Lower lobe of right lung (tissue), 2 donors: ENCODE measurements around the gene CA5B. TPM values are rescaled to one million over a fixed set of nuclear protein-coding genes. Genes with fewer than 3 reads are reported as not detected.
"Not testable (repeated sequence)": the region's sequence is repeated elsewhere in the genome, so short reads cannot be mapped to it uniquely, and the experiment has no call there.

Experiments used
- ATAC-seq, 2 donors: fragments of 200-7000 bp; cut with Tn5 transposase; one replicate each; pipeline ENCODE4 v1.9.1; 2020 to 2022; ENCODE audit warnings: mild to moderate bottlenecking in 2 of 2, moderate library complexity in 2 of 2
- DNase-seq: peaks from one replicate; pipeline ENCODE4 v3.0.0-alpha.2; 2020
- H3K27ac ChIP-seq: fragments of 200-600 bp; one replicate; pipeline ENCODE4 v1.8.0; 2022
- H3K27me3 ChIP-seq: fragments of 200-600 bp; one replicate; pipeline ENCODE4 v1.8.0; 2022; ENCODE audit warnings: low read depth
- H3K36me3 ChIP-seq: fragments of 200-600 bp; one replicate; pipeline ENCODE4 v1.8.0; 2022; ENCODE audit warnings: mild to moderate bottlenecking
- H3K4me1 ChIP-seq: fragments of 200-600 bp; one replicate; pipeline ENCODE4 v1.8.0; 2022
- H3K4me3 ChIP-seq: fragments of 200-600 bp; one replicate; pipeline ENCODE4 v1.8.0; 2022; ENCODE audit warnings: mild to moderate bottlenecking
- H3K9me3 ChIP-seq: fragments of 200-600 bp; one replicate; pipeline ENCODE4 v1.8.0; 2022
- intact Hi-C: fragments of 100-400 bp; cut with DNase I; formaldehyde crosslinking; loops from one replicate; pipeline ENCODE4 v1.11.0; 2022
- total RNA-seq: library from RNA; stranded (reverse); fragmentation: NEBNext Ultra II Directional; extraction: Animal tissue kit (Norgen Biotek cat#: 25700); gene quantifications from one replicate; pipeline ENCODE4 v1.2.1, GENCODE V29; 2021
- TF ChIP-seq, protein P1 (sequence below): fragments of 200-600 bp; IDR thresholded peaks from one replicate; pipeline ENCODE4 v1.8.0; 2022; ENCODE audit warnings: antibody characterized with exemption, mild to moderate bottlenecking
- donor health status: DM: no; HTN: yes; CAD: no; lungs with severe emphysema.

The CA5B gene
- total RNA-seq, 1 donor from 2014 or later = 12.6 TPM

DNA sequence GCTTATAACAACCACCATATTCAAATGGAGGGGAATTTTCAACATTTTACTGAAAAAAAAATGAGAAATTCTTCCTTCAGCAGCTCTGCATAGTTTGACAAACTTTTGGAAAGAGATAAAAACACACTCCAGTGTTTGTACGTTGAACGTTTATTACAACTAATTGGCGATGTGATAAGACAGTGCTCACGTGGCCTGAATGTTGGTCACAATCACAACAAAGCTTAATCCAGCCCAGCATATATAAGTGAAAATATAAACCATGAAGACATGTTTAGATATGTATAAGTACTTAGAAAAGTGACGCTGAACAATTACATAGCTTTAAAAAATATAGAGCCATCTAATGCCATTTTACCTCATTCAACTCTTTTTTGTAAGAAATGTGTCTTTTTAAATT lies 87.9 kb downstream of the CA5B start:
- intact Hi-C loops = no loop called here
- Histone ChIP-seq H3K27ac (no peak overlapping the region), H3K4me1 (no peaks in the 10 kb centered on the region), H3K36me3 (peaks cover 45% of the 10 kb centered on the region), H3K27me3 (no peaks in the 10 kb centered on the region), H3K9me3 (no peaks in the 10 kb centered on the region), H3K4me3 (no peak overlapping the region)
- DNase-seq (no peak), ATAC-seq (no peak)
- TF ChIP-seq, protein P1, sequence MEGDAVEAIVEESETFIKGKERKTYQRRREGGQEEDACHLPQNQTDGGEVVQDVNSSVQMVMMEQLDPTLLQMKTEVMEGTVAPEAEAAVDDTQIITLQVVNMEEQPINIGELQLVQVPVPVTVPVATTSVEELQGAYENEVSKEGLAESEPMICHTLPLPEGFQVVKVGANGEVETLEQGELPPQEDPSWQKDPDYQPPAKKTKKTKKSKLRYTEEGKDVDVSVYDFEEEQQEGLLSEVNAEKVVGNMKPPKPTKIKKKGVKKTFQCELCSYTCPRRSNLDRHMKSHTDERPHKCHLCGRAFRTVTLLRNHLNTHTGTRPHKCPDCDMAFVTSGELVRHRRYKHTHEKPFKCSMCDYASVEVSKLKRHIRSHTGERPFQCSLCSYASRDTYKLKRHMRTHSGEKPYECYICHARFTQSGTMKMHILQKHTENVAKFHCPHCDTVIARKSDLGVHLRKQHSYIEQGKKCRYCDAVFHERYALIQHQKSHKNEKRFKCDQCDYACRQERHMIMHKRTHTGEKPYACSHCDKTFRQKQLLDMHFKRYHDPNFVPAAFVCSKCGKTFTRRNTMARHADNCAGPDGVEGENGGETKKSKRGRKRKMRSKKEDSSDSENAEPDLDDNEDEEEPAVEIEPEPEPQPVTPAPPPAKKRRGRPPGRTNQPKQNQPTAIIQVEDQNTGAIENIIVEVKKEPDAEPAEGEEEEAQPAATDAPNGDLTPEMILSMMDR = no peak

DNA sequence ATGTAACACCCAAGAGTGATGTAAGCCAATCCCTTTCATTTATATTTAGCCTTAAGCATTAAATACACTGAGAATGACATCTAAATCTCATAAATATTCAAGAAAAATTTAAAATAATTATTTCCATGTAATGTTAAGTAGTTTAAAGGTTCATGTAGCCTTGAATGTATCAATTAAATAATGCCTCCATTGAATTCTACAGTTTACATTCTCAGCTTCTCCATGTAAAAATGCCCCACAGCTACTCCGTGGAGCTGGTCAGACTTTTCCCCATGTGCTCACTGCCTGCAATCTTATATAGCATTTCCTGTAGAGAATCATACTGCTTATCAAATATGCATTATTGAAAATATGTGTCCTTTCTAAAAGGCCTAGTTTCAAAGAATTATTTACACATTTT lies 91.1 kb downstream of the CA5B start:
- no peak overlapping the region for H3K27ac ChIP-seq
- H3K9me3 ChIP-seq = no peaks in the 10 kb centered on the region
- H3K4me1 ChIP-seq = no peaks in the 10 kb centered on the region
- DNase-seq (no peak), ATAC-seq (no peak)
- H3K36me3 ChIP-seq = peaks cover 16% of the 10 kb centered on the region
- H3K4me3 ChIP-seq = no peak overlapping the region
- H3K27me3 ChIP-seq = no peaks in the 10 kb centered on the region
- intact Hi-C loops = no loop called here
- TF ChIP-seq, protein P1 = no peak

DNA sequence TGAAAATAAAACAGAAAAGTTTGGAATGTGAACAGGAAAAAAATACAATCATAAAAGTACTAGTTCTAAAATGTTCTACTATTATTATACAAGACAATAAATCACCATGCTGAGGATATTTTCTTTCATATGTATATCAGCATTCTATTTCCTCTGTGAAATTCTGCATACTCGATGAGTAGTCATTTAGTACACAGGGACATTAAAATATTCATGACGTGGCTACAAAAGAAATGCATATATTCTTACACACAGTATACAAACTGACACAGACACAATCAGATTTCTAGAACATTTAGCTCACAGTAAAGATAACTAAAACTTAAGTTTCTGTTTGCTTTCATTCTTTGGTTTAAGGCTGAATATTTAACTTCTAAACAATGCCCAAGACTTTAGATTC lies 93.3 kb downstream of the CA5B start:
- H3K4me3 ChIP-seq, intact Hi-C loops, H3K4me1 ChIP-seq, DNase-seq, H3K9me3 ChIP-seq, H3K36me3 ChIP-seq, H3K27me3 ChIP-seq, H3K27ac ChIP-seq, ATAC-seq: not testable (repeated sequence)

DNA sequence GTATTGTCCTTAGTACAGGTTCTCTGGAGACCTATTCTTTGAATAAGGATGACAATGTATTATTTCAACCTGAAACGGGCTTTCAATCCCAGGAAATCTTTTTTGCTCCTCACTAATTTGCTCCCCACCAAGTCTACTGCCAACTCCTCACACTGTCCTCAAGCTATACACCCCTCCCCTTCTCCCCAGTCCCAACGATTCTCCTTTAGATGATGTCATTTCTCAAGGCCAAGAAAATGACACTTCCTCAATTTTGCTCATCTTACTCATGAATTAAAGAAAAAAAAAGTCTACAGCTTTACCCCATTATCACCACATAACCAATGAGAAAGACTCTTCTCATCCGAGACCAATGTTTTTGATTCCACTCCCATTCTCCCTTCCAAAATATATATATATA lies 96.0 kb downstream of the CA5B start:
- Histone ChIP-seq H3K4me1 (no peaks in the 10 kb centered on the region), H3K4me3 (no peak overlapping the region), H3K36me3 (no peaks in the 10 kb centered on the region), H3K9me3 (no peaks in the 10 kb centered on the region), H3K27ac (no peak overlapping the region), H3K27me3 (no peaks in the 10 kb centered on the region)
- ATAC-seq (no peak), DNase-seq (no peak)
- TF ChIP-seq, protein P1 = no peak
- intact Hi-C loops = no loop called here

DNA sequence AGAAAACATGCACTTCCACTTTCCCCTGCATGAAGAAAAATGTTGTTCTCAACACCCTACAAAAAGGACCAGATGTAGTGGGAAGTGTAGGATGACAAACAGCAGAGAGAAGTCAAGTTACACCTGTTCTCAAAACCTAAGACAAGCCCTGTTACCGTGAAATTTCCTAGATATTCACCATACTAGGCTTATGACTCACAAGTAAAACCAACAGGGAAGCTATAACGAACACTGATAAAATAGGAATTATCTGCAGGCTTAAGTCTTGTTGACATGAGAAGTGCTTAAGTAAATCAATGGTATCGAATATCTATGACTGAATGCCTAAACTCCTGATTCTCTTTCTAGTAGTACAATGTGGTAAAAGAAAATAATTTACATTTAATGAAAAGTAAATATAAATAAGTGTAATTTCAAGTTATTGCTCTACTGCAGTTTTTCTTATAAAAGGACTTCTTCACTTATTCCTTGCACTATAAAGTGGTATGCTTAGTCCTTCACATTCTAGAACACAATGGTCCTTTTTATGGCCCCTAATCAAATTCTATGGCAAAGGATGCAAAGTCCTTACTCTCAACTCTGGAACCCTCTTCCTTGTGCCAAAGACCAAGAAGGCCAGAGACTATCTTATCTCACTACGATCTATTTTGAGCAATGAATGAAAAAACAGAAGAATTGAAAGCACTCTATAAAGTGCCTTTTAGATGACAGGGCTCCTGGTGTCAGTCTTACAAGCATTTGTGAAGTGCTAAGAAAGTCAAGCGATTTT lies 96.9 kb downstream of the CA5B start:
- no peak overlapping the region for H3K27ac ChIP-seq
- DNase-seq (no peak), ATAC-seq (no peak)
- no peaks in the 10 kb centered on the region for H3K36me3 ChIP-seq
- intact Hi-C loops = no loop called here
- no peaks in the 10 kb centered on the region for H3K27me3 ChIP-seq
- no peaks in the 10 kb centered on the region for H3K9me3 ChIP-seq
- H3K4me3 ChIP-seq = no peak overlapping the region
- TF ChIP-seq, protein P1 = no peak
- H3K4me1 ChIP-seq = no peaks in the 10 kb centered on the region

Other genes with a start within 250 kb of the CA5B start
- gene PIR, start 244.9 kb upstream of the CA5B start, total RNA-seq = 19.8 TPM
- gene BMX, start 237.5 kb upstream of the CA5B start, total RNA-seq = 3.0 TPM
- 2.6 TPM for gene ACE2, start 137.3 kb upstream of the CA5B start, total RNA-seq
- gene CLTRN, start 73.5 kb upstream of the CA5B start, total RNA-seq = 0.38 TPM
- gene ZRSR2, start 52.2 kb downstream of the CA5B start, total RNA-seq = 11.3 TPM
- gene AP1S2, start 116.5 kb downstream of the CA5B start, total RNA-seq = 38.5 TPM